ENCODE results near the gene TNS1.
"Not testable (repeated sequence)": the region's sequence is repeated elsewhere in the genome, so short reads cannot be mapped to it uniquely, and the experiment has no call there.

TNS1 gene

DNA sequence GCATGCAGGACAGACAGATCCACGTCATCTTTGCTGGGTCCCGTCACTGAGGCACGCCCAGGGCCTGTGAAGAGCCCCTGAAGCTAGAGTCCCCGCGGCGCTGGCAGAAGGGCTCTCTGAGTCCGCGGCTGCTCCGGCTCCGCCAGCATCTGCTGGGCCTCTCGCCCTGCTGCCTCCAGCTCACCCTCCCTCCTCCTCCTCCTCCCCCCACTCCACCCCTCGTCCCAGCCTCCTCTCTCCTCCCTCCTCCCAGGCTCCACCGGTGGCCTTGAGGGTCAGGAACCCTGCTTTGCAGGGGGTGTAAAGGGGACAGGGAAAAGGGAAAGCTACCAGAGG lies at the start of gene TNS1:
Gene TNS1, minus strand, starts transcription at position 151 of the 336 bp plus-strand sequence. Its CDS starts 123 bp downstream, at position 28.
- no peak within 1 kb of the TSS for H3K27ac ChIP-seq
- DNase-seq (ENCODE audit: low read depth, low spot score): no peak

- no peak overlapping the region for H3K27ac ChIP-seq
- DNase-seq (ENCODE audit: low read depth, low spot score): no peak
Observed at GRCh38 chr2:218051903-218052302, 49.1 kb upstream of the TNS1 start.

- no peak overlapping the region for H3K27ac ChIP-seq
- no peak for DNase-seq (ENCODE audit: low read depth, low spot score)
Observed at GRCh38 chr2:218047536-218048225, 44.9 kb upstream of the TNS1 start.

DNA sequence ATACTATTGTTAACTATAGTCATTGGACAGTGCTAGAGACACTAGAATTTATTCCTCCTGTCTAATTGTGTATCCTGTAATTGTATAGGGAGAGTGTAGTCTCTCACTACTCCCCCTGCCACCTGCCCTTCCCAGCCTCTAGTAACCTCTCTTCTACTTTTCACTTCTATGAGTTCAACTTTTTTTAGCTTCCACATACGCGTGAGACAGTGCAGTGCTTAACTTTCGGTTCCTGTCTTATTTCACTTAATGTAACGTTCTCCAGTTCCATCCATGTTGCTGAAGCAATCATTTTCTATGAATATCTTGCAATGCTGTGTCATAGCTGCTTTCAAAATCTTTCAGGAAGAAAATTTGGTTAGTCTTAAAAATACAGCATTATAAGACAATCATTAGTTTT lies 43.4 kb upstream of the TNS1 start:
- no peak for DNase-seq (ENCODE audit: low read depth, low spot score)
- no peak overlapping the region for H3K27ac ChIP-seq

GRCh38 chr2:218044599-218044998 lies 41.8 kb upstream of the TNS1 start:
- DNase-seq (ENCODE audit: low read depth, low spot score); H3K27ac ChIP-seq: not testable (repeated sequence)

DNA sequence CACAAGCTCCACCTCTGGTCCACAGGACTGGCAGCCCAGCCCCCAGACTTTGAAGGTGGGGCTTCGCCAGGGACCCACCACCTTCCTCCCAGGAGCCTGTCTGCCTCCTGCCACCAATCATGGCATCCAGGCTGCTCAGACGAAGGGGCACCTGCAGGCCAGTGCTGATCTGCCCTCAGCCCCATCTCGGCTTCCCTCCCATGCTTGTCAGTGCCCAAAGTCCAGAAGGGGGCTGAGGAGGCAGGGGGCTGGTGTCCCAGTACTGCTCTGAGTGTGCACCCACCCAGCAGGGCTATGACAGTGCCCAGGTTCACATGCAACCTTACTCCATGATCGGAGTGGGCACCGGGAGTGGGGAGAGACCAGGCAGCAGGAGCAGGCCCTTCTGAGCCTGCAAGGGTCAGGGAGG lies 40.9 kb upstream of the TNS1 start:
- DNase-seq (ENCODE audit: low read depth, low spot score): no peak
- no peak overlapping the region for H3K27ac ChIP-seq

GRCh38 chr2:218043100-218043499 lies 40.3 kb upstream of the TNS1 start:
- no peak for DNase-seq (ENCODE audit: low read depth, low spot score)
- no peak overlapping the region for H3K27ac ChIP-seq

DNA sequence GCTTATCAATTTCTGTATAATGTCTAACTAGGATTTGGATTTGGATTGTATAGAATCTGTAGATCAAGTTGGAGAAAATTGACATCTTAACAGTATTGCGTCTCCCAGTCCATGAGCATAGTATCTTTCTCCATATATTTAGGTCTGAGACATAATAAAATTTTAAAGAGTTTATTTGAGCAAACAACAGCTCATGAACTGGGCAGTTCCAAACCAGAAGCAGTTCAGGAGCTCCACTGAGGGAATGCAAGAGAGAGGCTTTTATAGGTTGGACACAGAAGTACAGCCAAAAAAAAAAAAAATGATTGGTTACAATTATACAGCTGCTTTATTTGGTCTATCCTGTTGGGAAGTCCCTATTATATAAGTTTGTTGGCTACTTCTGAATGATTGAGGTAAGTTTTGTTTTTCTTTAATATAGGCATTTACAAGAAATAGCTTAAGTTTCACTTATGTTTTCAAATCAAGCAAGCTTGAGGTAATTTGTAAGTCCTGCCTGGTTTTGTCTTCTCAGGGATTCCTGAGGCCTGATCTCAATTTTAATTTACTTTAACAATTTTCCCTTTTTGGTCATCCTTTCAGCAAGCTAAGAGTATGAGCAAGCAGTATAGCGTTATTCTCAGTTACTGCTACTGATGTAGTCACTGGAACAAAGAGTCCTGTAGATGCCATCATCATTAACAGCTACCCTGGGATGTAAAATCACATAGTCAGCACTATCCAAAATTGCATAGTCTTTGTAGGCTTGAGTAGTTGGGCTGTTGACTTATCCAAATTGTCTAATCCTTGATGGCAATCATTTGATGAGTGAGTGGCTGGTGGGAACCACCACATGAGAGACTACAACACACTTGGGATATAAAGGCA lies 38.7 kb upstream of the TNS1 start:
- DNase-seq (ENCODE audit: low read depth, low spot score): no peak
- H3K27ac ChIP-seq: no peak overlapping the region

DNA sequence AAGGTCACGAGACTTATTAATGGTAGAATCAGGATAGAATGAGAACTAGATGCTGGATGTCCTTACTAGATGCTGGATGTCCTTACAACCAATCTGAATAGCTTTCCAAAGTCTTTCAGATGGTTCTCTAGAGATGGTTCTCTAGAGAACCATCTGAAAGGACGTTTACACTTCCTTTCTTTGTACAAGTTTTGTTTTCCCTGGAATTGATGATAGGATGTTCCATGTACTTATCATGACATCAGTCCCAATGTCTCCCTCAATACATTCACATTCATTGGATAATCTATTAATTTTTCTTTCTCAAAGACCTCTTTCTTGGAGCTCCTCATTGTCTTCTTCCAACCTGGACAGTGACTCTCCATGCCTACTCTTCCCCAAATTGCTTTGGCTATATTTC lies 38.1 kb upstream of the TNS1 start:
- DNase-seq (ENCODE audit: low read depth, low spot score): no peak
- no peak overlapping the region for H3K27ac ChIP-seq

- peak; percentile 93 for DNase-seq (ENCODE audit: low read depth, low spot score)
- no peak overlapping the region for H3K27ac ChIP-seq
Observed at GRCh38 chr2:218039171-218039570, 36.4 kb upstream of the TNS1 start.

DNA sequence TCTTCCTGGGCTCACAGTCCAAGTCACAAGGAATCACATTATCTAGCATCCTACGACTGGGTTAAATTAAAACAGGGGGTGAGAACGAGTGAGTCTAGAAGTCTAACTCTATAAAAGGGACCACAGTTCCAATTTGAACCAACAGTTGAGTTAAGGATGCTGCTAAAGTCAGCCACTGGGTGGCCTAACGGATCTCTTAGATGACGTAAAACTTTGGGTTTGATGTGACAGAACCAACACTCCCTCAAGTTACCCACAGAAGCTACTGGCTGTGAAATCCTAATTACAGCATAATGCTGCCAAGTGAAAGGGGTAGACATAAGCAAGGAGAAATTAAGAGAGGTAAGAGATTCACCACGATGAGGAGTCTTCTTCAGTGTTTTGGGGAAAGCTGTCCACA lies 33.6 kb upstream of the TNS1 start:
- no peak for DNase-seq (ENCODE audit: low read depth, low spot score)
- no peak overlapping the region for H3K27ac ChIP-seq

DNA sequence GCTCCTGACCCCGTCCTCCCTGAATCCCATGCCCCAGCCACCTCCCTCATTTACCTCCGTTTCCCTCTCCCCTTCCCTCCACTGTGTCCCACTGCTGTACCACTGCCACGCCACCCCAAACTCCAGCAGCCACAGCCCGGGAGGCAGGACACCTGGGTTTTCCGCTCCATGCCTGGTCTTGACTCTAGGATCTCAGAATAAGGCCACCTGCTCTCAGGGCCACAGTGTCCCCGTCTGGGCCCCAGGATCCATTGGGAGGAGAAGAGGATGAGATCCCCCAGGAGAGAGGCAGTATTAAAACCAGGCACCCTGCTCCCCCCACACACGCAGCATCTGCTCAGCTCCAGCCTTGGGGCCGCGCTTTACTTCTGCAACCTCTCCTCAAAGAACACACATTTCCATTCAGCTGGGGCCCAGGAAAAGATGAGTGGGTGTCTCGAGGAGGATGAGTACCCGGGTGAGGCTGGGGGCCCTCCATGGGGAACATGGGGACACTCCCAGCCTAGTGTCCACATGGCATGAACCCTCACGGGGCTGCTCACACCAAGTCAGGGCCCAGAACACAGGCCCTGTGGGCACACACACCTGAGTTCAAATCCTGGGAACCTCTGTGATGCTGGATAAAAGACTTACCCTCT lies 32.8 kb upstream of the TNS1 start:
- no peak overlapping the region for H3K27ac ChIP-seq
- no peak for DNase-seq (ENCODE audit: low read depth, low spot score)

GRCh38 chr2:218034497-218035213 lies 31.9 kb upstream of the TNS1 start:
- not testable (repeated sequence) for DNase-seq (ENCODE audit: low read depth, low spot score); H3K27ac ChIP-seq

DNA sequence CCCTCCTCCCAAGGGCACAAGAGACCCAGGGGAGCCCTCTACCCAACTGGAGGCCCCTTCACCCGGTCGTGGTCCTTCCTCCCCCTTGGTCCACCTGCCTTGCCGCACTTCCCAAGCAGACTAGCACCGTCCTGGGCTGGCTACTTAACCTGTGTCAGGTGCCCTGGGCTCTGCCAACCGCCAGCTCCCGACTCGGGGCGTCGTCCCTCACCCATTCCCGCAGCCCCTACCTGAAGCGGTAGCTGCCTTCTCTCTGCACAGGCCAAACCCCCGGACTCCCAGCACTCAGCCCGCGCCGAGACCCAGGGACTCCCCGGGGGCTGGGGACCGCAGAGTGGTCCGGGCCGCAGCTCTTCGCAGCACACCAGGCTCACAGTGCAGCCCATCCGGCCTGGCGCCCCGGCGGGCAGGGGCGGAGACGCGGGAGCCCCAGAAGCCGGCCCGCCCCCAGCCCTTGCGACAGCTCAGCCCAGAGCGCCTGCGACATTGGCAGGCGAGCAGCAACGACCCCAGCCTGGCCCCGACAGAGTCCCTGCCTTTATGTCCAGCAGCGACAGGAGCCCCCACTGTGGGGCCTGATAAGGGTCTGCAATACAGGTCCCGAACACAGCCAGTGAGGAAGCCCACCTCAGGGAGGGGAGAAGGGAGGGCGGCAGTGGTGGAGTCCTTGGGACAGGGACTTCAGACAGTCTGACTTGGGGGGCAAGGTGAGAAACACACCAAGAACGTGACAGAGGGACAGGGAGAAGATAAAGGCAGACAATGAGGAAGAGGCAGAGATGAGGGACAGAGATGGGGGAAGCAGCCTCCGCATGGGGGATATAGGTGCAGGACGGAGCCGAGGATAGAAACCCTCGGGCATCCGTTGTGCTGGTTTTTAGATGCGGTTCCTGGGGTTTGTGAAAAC lies 31.0 kb upstream of the TNS1 start:
- H3K27ac ChIP-seq: no peak overlapping the region
- DNase-seq (ENCODE audit: low read depth, low spot score): no peak

DNA sequence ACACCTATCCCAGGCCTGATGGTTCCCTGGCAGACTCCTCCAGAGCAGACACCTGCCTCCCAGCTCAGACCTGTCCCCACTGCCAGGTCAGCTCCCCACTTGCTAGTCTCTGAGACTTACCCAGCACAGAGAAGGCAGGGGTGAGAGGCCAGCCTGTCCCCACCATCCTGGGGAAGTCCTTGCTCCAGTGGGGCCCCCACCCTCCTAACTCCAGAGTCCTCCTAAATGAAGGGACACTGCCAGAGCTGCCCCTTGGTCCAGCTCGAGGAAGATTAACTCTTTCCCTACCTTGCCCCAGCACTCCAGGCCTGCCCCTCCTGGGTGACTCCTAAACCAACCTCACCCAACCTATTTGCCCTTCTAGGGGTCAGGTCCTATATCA lies 30.4 kb upstream of the TNS1 start:
- no peak overlapping the region for H3K27ac ChIP-seq
- DNase-seq (ENCODE audit: low read depth, low spot score): no peak

- no peak for DNase-seq (ENCODE audit: low read depth, low spot score)
- H3K27ac ChIP-seq: no peak overlapping the region
Observed at GRCh38 chr2:218032336-218033171, 29.8 kb upstream of the TNS1 start.

DNA sequence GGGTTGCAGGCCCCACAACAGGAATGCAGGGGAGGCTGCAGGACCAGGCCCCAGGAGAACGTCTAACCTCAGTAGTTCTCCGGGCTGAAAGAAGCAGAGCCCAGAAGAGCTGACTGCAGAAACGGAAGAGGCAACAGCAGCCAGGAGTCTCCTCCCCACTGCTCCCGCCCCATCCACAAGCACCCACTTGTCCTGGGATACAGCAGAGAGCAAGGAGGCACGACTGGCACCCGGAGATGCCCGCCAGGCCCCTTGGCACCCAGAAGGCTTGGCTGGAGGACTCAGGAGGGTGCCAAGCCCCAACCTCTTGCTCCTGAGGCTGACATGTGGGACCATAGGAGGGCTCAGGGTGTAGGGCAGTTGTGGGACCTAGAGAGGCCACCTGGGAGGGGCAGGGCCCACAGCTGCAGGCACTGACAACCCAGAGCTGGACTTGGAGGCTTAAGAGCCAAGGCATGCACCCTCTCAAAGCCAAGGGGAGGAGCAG lies 29.0 kb upstream of the TNS1 start:
- DNase-seq (ENCODE audit: low read depth, low spot score): no peak
- H3K27ac ChIP-seq: no peak overlapping the region

GRCh38 chr2:218031261-218031660 lies 28.5 kb upstream of the TNS1 start:
- DNase-seq (ENCODE audit: low read depth, low spot score): no peak
- H3K27ac ChIP-seq: no peak overlapping the region
